ENCODE measurements around the gene PSMD14. TPM values are rescaled to one million over a fixed set of nuclear protein-coding genes. Genes with fewer than 3 reads are reported as not detected.
"Not testable (repeated sequence)": the region's sequence is repeated elsewhere in the genome, so short reads cannot be mapped to it uniquely, and the experiment has no call there.

PSMD14 gene
- total RNA-seq, 2 experiments from 2014 or later = 17.1 to 22.1 TPM

- DNase-seq (no peak), ATAC-seq (ENCODE audit: poor library complexity) (no peak)
- no peak overlapping the region for H3K4me3 Mint-ChIP-seq
- Histone ChIP-seq H3K9me3 (ENCODE audit: control insufficient read depth in 1 of 2, insufficient read depth in 1 of 2, low read length in 2 of 2) (peaks cover 0 to 5% of the 10 kb centered on the region in 2 experiments), H3K27ac (ENCODE audit: low read depth in 1 of 2, low read length in 2 of 2) (no peak overlapping the region), H3K27me3 (ENCODE audit: control insufficient read depth in 1 of 2, insufficient read depth in 2 of 2, low read length in 2 of 2) (no peaks in the 10 kb centered on the region), H3K4me3 (ENCODE audit: low read length) (no peak overlapping the region), H3K4me1 (ENCODE audit: insufficient read depth, low read length) (no peaks in the 10 kb centered on the region), H3K36me3 (ENCODE audit: insufficient read depth, low read length) (no peaks in the 10 kb centered on the region)
- TF ChIP-seq CTCF (IDR thresholded peaks at IDR 0.05) = no peak
- intact Hi-C loops (cut with DNase I, micrococcal nuclease) = no loop called here
- H3K27me3 Mint-ChIP-seq = no peaks in the 10 kb centered on the region
- H3K27ac Mint-ChIP-seq = no peak overlapping the region
- H3K9me3 Mint-ChIP-seq = peaks cover 5% of the 10 kb centered on the region
- H3K36me3 Mint-ChIP-seq (ENCODE audit: low read depth) = peaks cover 21% of the 10 kb centered on the region
- ChIA-PET CTCF (no interaction called here), POLR2A (no interaction called here)
- peaks cover 18% of the 10 kb centered on the region for H3K4me1 Mint-ChIP-seq (ENCODE audit: low read depth)
Measured at GRCh38 chr2:161337247-161337646, 29.0 kb downstream of the PSMD14 start.

- H3K36me3 ChIP-seq (ENCODE audit: insufficient read depth, low read length); H3K4me3 ChIP-seq (ENCODE audit: low read length); CTCF ChIA-PET; H3K27me3 Mint-ChIP-seq; H3K4me3 Mint-ChIP-seq; H3K27ac Mint-ChIP-seq; H3K27ac ChIP-seq (ENCODE audit: low read depth in 1 of 2, low read length in 2 of 2); ATAC-seq (ENCODE audit: poor library complexity); H3K27me3 ChIP-seq (ENCODE audit: control insufficient read depth in 1 of 2, insufficient read depth in 2 of 2, low read length in 2 of 2); DNase-seq; H3K4me1 ChIP-seq (ENCODE audit: insufficient read depth, low read length); intact Hi-C loops (cut with DNase I, micrococcal nuclease); POLR2A ChIA-PET: not testable (repeated sequence)
- H3K4me1 Mint-ChIP-seq (ENCODE audit: low read depth) = peaks cover 20% of the 10 kb centered on the region
- peaks cover 32% of the 10 kb centered on the region for H3K36me3 Mint-ChIP-seq (ENCODE audit: low read depth)
- peaks cover 0 to 13% of the 10 kb centered on the region in 2 experiments for H3K9me3 ChIP-seq (ENCODE audit: control insufficient read depth in 1 of 2, insufficient read depth in 1 of 2, low read length in 2 of 2)
- H3K9me3 Mint-ChIP-seq = peaks cover 10% of the 10 kb centered on the region
Measured at GRCh38 chr2:161339532-161339931, 31.3 kb downstream of the PSMD14 start.

- ATAC-seq (ENCODE audit: poor library complexity) = not testable (repeated sequence)
Measured at GRCh38 chr2:161340930-161341413, 32.7 kb downstream of the PSMD14 start.

GRCh38 chr2:161343235-161343634 is 35.0 kb downstream of the PSMD14 start:
- peaks cover 0 to 13% of the 10 kb centered on the region in 2 experiments for H3K9me3 ChIP-seq (ENCODE audit: control insufficient read depth in 1 of 2, insufficient read depth in 1 of 2, low read length in 2 of 2)
- H3K27me3 Mint-ChIP-seq = no peaks in the 10 kb centered on the region
- H3K36me3 Mint-ChIP-seq (ENCODE audit: low read depth) = peaks cover 47% of the 10 kb centered on the region
- no peak overlapping the region for H3K27ac Mint-ChIP-seq
- CTCF ChIA-PET = interaction anchor here (1.7 kb wide), 1 partner anchor 10 kb away, joined by 3 read pairs; no protein-coding TSS in a partner anchor
- no peak overlapping the region for H3K4me3 ChIP-seq (ENCODE audit: low read length)
- intact Hi-C loops (cut with DNase I, micrococcal nuclease) = no loop called here
- POLR2A ChIA-PET = no interaction called here
- DNase-seq (no peak), ATAC-seq (ENCODE audit: poor library complexity) (no peak)
- H3K4me1 Mint-ChIP-seq (ENCODE audit: low read depth) = peaks cover 31% of the 10 kb centered on the region
- H3K36me3 ChIP-seq (ENCODE audit: insufficient read depth, low read length) = peaks cover 3% of the 10 kb centered on the region
- H3K9me3 Mint-ChIP-seq = peaks cover 10% of the 10 kb centered on the region
- no peak overlapping the region for H3K27ac ChIP-seq (ENCODE audit: low read depth in 1 of 2, low read length in 2 of 2)
- no peak for TF ChIP-seq CTCF (IDR thresholded peaks at IDR 0.05)
- H3K4me3 Mint-ChIP-seq = no peak overlapping the region
- no peaks in the 10 kb centered on the region for H3K27me3 ChIP-seq (ENCODE audit: control insufficient read depth in 1 of 2, insufficient read depth in 2 of 2, low read length in 2 of 2)
- H3K4me1 ChIP-seq (ENCODE audit: insufficient read depth, low read length) = no peaks in the 10 kb centered on the region

More at GRCh38 chr2:161340930-161341413, 32.7 kb downstream of the PSMD14 start:
- H3K4me1 ChIP-seq (ENCODE audit: insufficient read depth, low read length); H3K36me3 ChIP-seq (ENCODE audit: insufficient read depth, low read length); H3K27me3 Mint-ChIP-seq; intact Hi-C loops (cut with DNase I, micrococcal nuclease); CTCF ChIA-PET; H3K27ac ChIP-seq (ENCODE audit: low read depth in 1 of 2, low read length in 2 of 2); H3K4me3 Mint-ChIP-seq; H3K27me3 ChIP-seq (ENCODE audit: control insufficient read depth in 1 of 2, insufficient read depth in 2 of 2, low read length in 2 of 2); H3K4me3 ChIP-seq (ENCODE audit: low read length); H3K27ac Mint-ChIP-seq; POLR2A ChIA-PET: not testable (repeated sequence)
- H3K9me3 Mint-ChIP-seq = peaks cover 10% of the 10 kb centered on the region
- DNase-seq = peak in 1 of 14 experiments; percentile 7
- H3K4me1 Mint-ChIP-seq (ENCODE audit: low read depth) = peaks cover 24% of the 10 kb centered on the region
- H3K36me3 Mint-ChIP-seq (ENCODE audit: low read depth) = peaks cover 40% of the 10 kb centered on the region
- H3K9me3 ChIP-seq (ENCODE audit: control insufficient read depth in 1 of 2, insufficient read depth in 1 of 2, low read length in 2 of 2) = peaks cover 0 to 13% of the 10 kb centered on the region in 2 experiments

Measured in CD4-positive, alpha-beta T cell (primary cell).